Measurements from ENCODE around the gene HIPK2.

- no peak for TF ChIP-seq CTCF (conservative IDR thresholded peaks at IDR 0.05)
- no peak for TF ChIP-seq EZH2 (IDR thresholded peaks at IDR 0.05; ENCODE audit: low read depth)
These were observed 34.4 kb downstream of the HIPK2 start for GRCh38 chr7:139743267-139743966.
